B cell (primary cell): Measurements from ENCODE around the gene CHST3.

Source experiments
- CTCF ChIP-seq: fragments of 200-600 bp; IDR thresholded peaks from one replicate; pipeline ENCODE4 v1.8.0; 2022; ENCODE audit warnings: antibody characterized with exemption, mild to moderate bottlenecking
- EZH2 ChIP-seq: IDR thresholded peaks from 2 replicates; pipeline ENCODE4 v1.6.1; 2012; ENCODE audit warnings: borderline replicate concordance, low read depth, mild to moderate bottlenecking, moderate library complexity, low read length; ENCODE audit not compliant: insufficient read depth, poor library complexity, severe bottlenecking

GRCh38 chr10:71971769-71972555, 7.8 kb downstream of the CHST3 start:
- no peak for TF ChIP-seq CTCF
- TF ChIP-seq EZH2, result no peak
